Vagina (tissue), 2 donors: ENCODE measurements around the gene TBC1D22A. TPM values are rescaled to one million over a fixed set of nuclear protein-coding genes. Genes with fewer than 3 reads are reported as not detected.

Experiments
- DNase-seq, 2 donors: peaks; one replicate each; pipeline ENCODE4 v3.0.0-alpha.2; 2017; ENCODE audit errors: extremely low spot score in 2 of 2
- H3K27ac ChIP-seq: fragments of 200-600 bp; sonication (generic); one replicate; pipeline ENCODE4 v1.5.1; 2019
- H3K27me3 ChIP-seq: fragments of 200-600 bp; sonication (generic); one replicate; pipeline ENCODE4 v1.5.1; 2019
- H3K36me3 ChIP-seq, 2 donors: fragments of 200-600 bp; sonication (generic); one replicate each; pipeline ENCODE4 v1.5.1; 2017 to 2019
- H3K4me1 ChIP-seq: fragments of 200-600 bp; sonication (generic); one replicate; pipeline ENCODE4 v1.5.1; 2019
- H3K4me3 ChIP-seq, 2 donors: fragments of 200-600 bp; sonication (generic); 1 replicate in 1 of 2; 2 replicates in 1 of 2; pipeline ENCODE4 v1.5.1; 2016 to 2019
- H3K9me3 ChIP-seq: fragments of 200-600 bp; sonication (generic); one replicate; pipeline ENCODE4 v1.5.1; 2019
- CTCF ChIP-seq, 3 experiments: fragments of 450-650 bp in 2 of 3; fragments of 200-600 bp in 1 of 3; sonication (generic) in 1 of 3; IDR thresholded peaks; one replicate each; pipeline ENCODE4 v1.5.1; 2017 to 2019; ENCODE audit warnings: antibody characterized with exemption in 3 of 3, mild to moderate bottlenecking in 2 of 3, moderate library complexity in 2 of 3
- POLR2A ChIP-seq, 2 donors: fragments of 450-650 bp; IDR thresholded peaks; one replicate each; pipeline ENCODE4 v1.6.1; 2017; ENCODE audit warnings: antibody characterized with exemption in 2 of 2, mild to moderate bottlenecking in 2 of 2, moderate library complexity in 2 of 2
- POLR2AphosphoS5 ChIP-seq, 2 donors: sonication (generic); formaldehyde crosslinking; IDR thresholded peaks; one replicate each; pipeline ENCODE4 v1.9.0; 2017; ENCODE audit warnings: antibody characterized with exemption in 2 of 2, mild to moderate bottlenecking in 2 of 2, low read depth in 1 of 2; ENCODE audit not compliant: insufficient read depth in 1 of 2
- intact Hi-C: fragments of 100-400 bp; cut with DNase I; formaldehyde crosslinking; loops from one replicate; pipeline ENCODE4 v1.15.1; 2023
- total RNA-seq: library from RNA; depleted of rRNA; stranded (reverse); fragments of >200 nt; gene quantifications from one replicate; pipeline ENCODE4 v1.2.3, GENCODE V29; 2016

Gene TBC1D22A
- total RNA-seq, 1 donor from 2014 or later = 38.3 TPM

- H3K4me1 ChIP-seq = no peaks in the 10 kb centered on the region
- peak in 1 of 2 donors; percentile 43 for DNase-seq
Observed at GRCh38 chr22:47210686-47211085, 448.2 kb downstream of the TBC1D22A start.

GRCh38 chr22:47213571-47214230 lies 451.3 kb downstream of the TBC1D22A start:
- Histone ChIP-seq H3K36me3 (no peaks in the 10 kb centered on the region), H3K4me3 (no peak overlapping the region), H3K27me3 (no peaks in the 10 kb centered on the region), H3K27ac (no peak overlapping the region), H3K9me3 (no peaks in the 10 kb centered on the region), H3K4me1 (no peaks in the 10 kb centered on the region)
- TF ChIP-seq CTCF (IDR thresholded peaks at IDR 0.05) (peak in 1 of 3 experiments; percentile 33), POLR2A (IDR thresholded peaks at IDR 0.05) (no peak), POLR2AphosphoS5 (IDR thresholded peaks at IDR 0.05; ENCODE audit: insufficient read depth in 1 of 2, low read depth in 1 of 2) (no peak)
- intact Hi-C loops = no loop called here
- DNase-seq = peak; percentile 56 to 74

More at GRCh38 chr22:47210686-47211085, 448.2 kb downstream of the TBC1D22A start:
- no peak overlapping the region for H3K27ac ChIP-seq
- TF ChIP-seq CTCF (IDR thresholded peaks at IDR 0.05) (no peak), POLR2AphosphoS5 (IDR thresholded peaks at IDR 0.05; ENCODE audit: insufficient read depth in 1 of 2, low read depth in 1 of 2) (no peak), POLR2A (IDR thresholded peaks at IDR 0.05) (no peak)
- H3K27me3 ChIP-seq = no peaks in the 10 kb centered on the region
- intact Hi-C loops = no loop called here
- no peaks in the 10 kb centered on the region for H3K36me3 ChIP-seq
- no peaks in the 10 kb centered on the region for H3K9me3 ChIP-seq
- H3K4me3 ChIP-seq = no peak overlapping the region

- TF ChIP-seq CTCF (IDR thresholded peaks at IDR 0.05) (no peak), POLR2AphosphoS5 (IDR thresholded peaks at IDR 0.05; ENCODE audit: insufficient read depth in 1 of 2, low read depth in 1 of 2) (no peak), POLR2A (IDR thresholded peaks at IDR 0.05) (no peak)
- H3K9me3 ChIP-seq = no peaks in the 10 kb centered on the region
- peak in 1 of 2 donors; percentile 56 for DNase-seq
- intact Hi-C loops = no loop called here
- no peak overlapping the region for H3K27ac ChIP-seq
- no peaks in the 10 kb centered on the region for H3K27me3 ChIP-seq
- no peaks in the 10 kb centered on the region for H3K36me3 ChIP-seq
- no peaks in the 10 kb centered on the region for H3K4me1 ChIP-seq
- H3K4me3 ChIP-seq = no peak overlapping the region
Observed at GRCh38 chr22:47215851-47216250, 453.4 kb downstream of the TBC1D22A start.

- no peak for DNase-seq
- Histone ChIP-seq H3K4me1 (no peaks in the 10 kb centered on the region), H3K4me3 (no peak overlapping the region), H3K27ac (no peak overlapping the region), H3K27me3 (no peaks in the 10 kb centered on the region), H3K36me3 (no peaks in the 10 kb centered on the region), H3K9me3 (no peaks in the 10 kb centered on the region)
- TF ChIP-seq POLR2AphosphoS5 (IDR thresholded peaks at IDR 0.05; ENCODE audit: insufficient read depth in 1 of 2, low read depth in 1 of 2) (no peak), CTCF (IDR thresholded peaks at IDR 0.05) (no peak), POLR2A (IDR thresholded peaks at IDR 0.05) (no peak)
- intact Hi-C loops = no loop called here
Observed at GRCh38 chr22:47218671-47219070, 456.2 kb downstream of the TBC1D22A start.

GRCh38 chr22:47219789-47220188 lies 457.3 kb downstream of the TBC1D22A start:
- Histone ChIP-seq H3K9me3 (no peaks in the 10 kb centered on the region), H3K36me3 (no peaks in the 10 kb centered on the region), H3K27ac (no peak overlapping the region), H3K4me3 (no peak overlapping the region), H3K4me1 (no peaks in the 10 kb centered on the region), H3K27me3 (no peaks in the 10 kb centered on the region)
- intact Hi-C loops = no loop called here
- TF ChIP-seq POLR2A (IDR thresholded peaks at IDR 0.05) (no peak), CTCF (IDR thresholded peaks at IDR 0.05) (no peak), POLR2AphosphoS5 (IDR thresholded peaks at IDR 0.05; ENCODE audit: insufficient read depth in 1 of 2, low read depth in 1 of 2) (no peak)
- DNase-seq = peak in 1 of 2 donors; percentile 64
